Gastroesophageal sphincter (tissue), 4 donors: ENCODE results near the gene ACSF2. TPM values are rescaled to one million over a fixed set of nuclear protein-coding genes. Genes with fewer than 3 reads are reported as not detected.

Experiments
- ATAC-seq: fragments of 150-250 bp; one replicate; pipeline ENCODE4 v1.9.1; 2016; ENCODE audit warnings: mild to moderate bottlenecking, moderate library complexity
- H3K27ac ChIP-seq, 4 donors: fragments of 200-600 bp; sonication (generic) in 3 of 4; 1 replicate in 3 of 4; 2 replicates in 1 of 4; pipeline ENCODE4 v1.5.1; 2016 to 2019
- H3K27me3 ChIP-seq: fragments of 200-600 bp; sonication (generic); one replicate; pipeline ENCODE4 v1.5.1; 2019
- H3K36me3 ChIP-seq, 2 donors: fragments of 200-600 bp; sonication (generic); one replicate each; pipeline ENCODE4 v1.5.1; 2019; ENCODE audit warnings: control low read depth in 1 of 2
- H3K4me1 ChIP-seq, 3 donors: fragments of 200-600 bp; sonication (generic); 1 replicate in 2 of 3; 2 replicates in 1 of 3; pipeline ENCODE4 v1.5.1; 2016 to 2019; ENCODE audit warnings: control low read depth in 2 of 3
- H3K4me3 ChIP-seq, 2 donors: fragments of 200-600 bp; sonication (generic); one replicate each; pipeline ENCODE4 v1.5.1; 2019; ENCODE audit warnings: mild to moderate bottlenecking in 1 of 2, moderate library complexity in 1 of 2
- H3K9me3 ChIP-seq, 3 donors: fragments of 200-600 bp; sonication (generic); one replicate each; pipeline ENCODE4 v1.5.1; 2017 to 2019; ENCODE audit warnings: control low read depth in 2 of 3
- EP300 ChIP-seq: sonication (generic); formaldehyde crosslinking; IDR thresholded peaks from one replicate; pipeline ENCODE4 v1.6.1; 2017; ENCODE audit warnings: antibody characterized with exemption, mild to moderate bottlenecking
- POLR2A ChIP-seq, 2 donors: fragments of 450-650 bp; IDR thresholded peaks; one replicate each; pipeline ENCODE4 v1.6.1; 2017; ENCODE audit warnings: antibody characterized with exemption in 2 of 2, mild to moderate bottlenecking in 2 of 2, moderate library complexity in 1 of 2
- POLR2AphosphoS5 ChIP-seq: sonication (generic); formaldehyde crosslinking; IDR thresholded peaks from one replicate; pipeline ENCODE4 v1.6.1; 2017; ENCODE audit warnings: antibody characterized with exemption
- WGBS, 2 donors: methylation state at CpG; one replicate each; pipeline ENCODE4 v1.1.5; 2018; ENCODE audit warnings: low coverage in 1 of 2; 5-methylcytosine and 5-hydroxymethylcytosine counted together
- total RNA-seq, 4 donors: library from RNA; depleted of rRNA; stranded (reverse); fragments of >200 nt; gene quantifications; one replicate each; pipeline ENCODE4 v1.1.0, GENCODE V29; 2016
- TF ChIP-seq, protein P1 (sequence below), 4 experiments: fragments of 200-600 bp in 2 of 4; fragments of 450-650 bp in 2 of 4; sonication (generic) in 1 of 4; IDR thresholded peaks; one replicate each; pipeline ENCODE4 v1.5.1; 2017 to 2019; ENCODE audit warnings: antibody characterized with exemption in 4 of 4, mild to moderate bottlenecking in 2 of 4, moderate library complexity in 2 of 4

The ACSF2 gene
- total RNA-seq, 4 donors from 2014 or later: 11.5 to 23.3 (median 16.1) TPM

GRCh38 chr17:50484386-50485155 is 58.6 kb downstream of the ACSF2 start:
- TF ChIP-seq POLR2AphosphoS5 (no peak), EP300 (no peak), POLR2A (IDR thresholded peaks at IDR 0.05) (no peak)
- TF ChIP-seq, protein P1, sequence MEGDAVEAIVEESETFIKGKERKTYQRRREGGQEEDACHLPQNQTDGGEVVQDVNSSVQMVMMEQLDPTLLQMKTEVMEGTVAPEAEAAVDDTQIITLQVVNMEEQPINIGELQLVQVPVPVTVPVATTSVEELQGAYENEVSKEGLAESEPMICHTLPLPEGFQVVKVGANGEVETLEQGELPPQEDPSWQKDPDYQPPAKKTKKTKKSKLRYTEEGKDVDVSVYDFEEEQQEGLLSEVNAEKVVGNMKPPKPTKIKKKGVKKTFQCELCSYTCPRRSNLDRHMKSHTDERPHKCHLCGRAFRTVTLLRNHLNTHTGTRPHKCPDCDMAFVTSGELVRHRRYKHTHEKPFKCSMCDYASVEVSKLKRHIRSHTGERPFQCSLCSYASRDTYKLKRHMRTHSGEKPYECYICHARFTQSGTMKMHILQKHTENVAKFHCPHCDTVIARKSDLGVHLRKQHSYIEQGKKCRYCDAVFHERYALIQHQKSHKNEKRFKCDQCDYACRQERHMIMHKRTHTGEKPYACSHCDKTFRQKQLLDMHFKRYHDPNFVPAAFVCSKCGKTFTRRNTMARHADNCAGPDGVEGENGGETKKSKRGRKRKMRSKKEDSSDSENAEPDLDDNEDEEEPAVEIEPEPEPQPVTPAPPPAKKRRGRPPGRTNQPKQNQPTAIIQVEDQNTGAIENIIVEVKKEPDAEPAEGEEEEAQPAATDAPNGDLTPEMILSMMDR (IDR thresholded peaks at IDR 0.05): no peak
- no peak overlapping the region for H3K4me3 ChIP-seq
- no peaks in the 10 kb centered on the region for H3K9me3 ChIP-seq
- no peak for ATAC-seq
- no peaks in the 10 kb centered on the region for H3K27me3 ChIP-seq
- H3K4me1 ChIP-seq: peaks cover 0 to 37% (median 8%) of the 10 kb centered on the region in 3 donors
- peaks cover 0 to 59% of the 10 kb centered on the region in 2 donors for H3K36me3 ChIP-seq
- H3K27ac ChIP-seq: peak overlapping the region in 1 of 4 donors; percentile 19
- WGBS, 2 donors: 90% methylated on average over 2 of the region's 11 CpGs; no CpG with 5 or more reads in 1 of the 2 donors

- Histone ChIP-seq H3K27me3 (no peaks in the 10 kb centered on the region), H3K27ac (no peak overlapping the region), H3K9me3 (no peaks in the 10 kb centered on the region), H3K36me3 (peaks cover 0 to 51% of the 10 kb centered on the region in 2 donors), H3K4me3 (no peak overlapping the region), H3K4me1 (peaks cover 0 to 14% (median 3%) of the 10 kb centered on the region in 3 donors)
- TF ChIP-seq POLR2AphosphoS5 (no peak), EP300 (no peak), POLR2A (IDR thresholded peaks at IDR 0.05) (no peak)
- TF ChIP-seq, protein P1 (IDR thresholded peaks at IDR 0.05): no peak
- no peak for ATAC-seq
- WGBS, 2 donors: 89 to 100% methylated on average over 1 to 5 of the region's 17 CpGs
These were observed 61.4 kb downstream of the ACSF2 start for GRCh38 chr17:50487213-50488096.

DNA sequence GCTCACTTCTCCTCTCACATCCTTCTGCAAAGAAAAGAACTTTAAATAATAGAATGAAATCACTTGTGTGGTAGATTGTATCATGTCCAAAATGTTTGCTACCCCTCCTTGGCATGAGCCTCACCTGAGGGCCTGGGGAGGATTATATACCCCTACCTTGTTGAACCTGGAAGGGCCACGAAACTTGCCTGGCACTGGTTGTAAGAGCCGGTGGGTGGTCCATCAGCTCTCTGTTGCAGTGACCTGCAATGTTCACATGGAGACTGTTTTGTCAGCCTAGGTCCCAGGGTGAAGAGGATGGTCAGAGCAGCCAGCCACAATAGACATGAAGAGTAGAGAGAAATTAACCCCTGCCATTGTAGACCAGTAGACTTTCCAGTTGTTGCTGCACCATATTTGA is 62.9 kb downstream of the ACSF2 start:
- H3K36me3 ChIP-seq: peaks cover 0 to 42% of the 10 kb centered on the region in 2 donors
- H3K4me1 ChIP-seq: no peaks in the 10 kb centered on the region
- no peak for ATAC-seq
- no peak overlapping the region for H3K4me3 ChIP-seq
- no CpG with 5 or more reads among the region's 2 CpGs for WGBS, 2 donors
- no peaks in the 10 kb centered on the region for H3K9me3 ChIP-seq
- no peaks in the 10 kb centered on the region for H3K27me3 ChIP-seq
- no peak overlapping the region for H3K27ac ChIP-seq
- no peak for TF ChIP-seq EP300
- TF ChIP-seq POLR2AphosphoS5: no peak
- no peak for TF ChIP-seq POLR2A (IDR thresholded peaks at IDR 0.05)
- TF ChIP-seq, protein P1 (IDR thresholded peaks at IDR 0.05): no peak

DNA sequence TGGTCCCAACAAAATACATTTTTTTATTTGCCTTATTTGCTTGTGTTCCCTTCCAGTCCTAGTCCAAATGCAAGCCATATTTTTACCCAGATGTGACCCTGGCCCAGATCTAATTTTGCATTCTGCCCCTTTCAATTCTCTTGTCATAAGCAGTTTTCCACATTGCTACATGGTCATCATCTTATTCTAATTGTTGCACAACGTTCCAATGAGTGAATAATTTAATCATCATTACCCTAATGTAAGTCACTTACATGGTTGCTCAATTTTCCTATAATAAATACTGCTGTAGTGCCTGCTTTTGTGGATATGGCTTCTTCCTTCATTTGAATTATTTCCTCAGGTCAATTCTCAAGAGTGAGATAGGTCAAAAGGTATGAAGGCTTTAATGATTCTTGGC is 65.5 kb downstream of the ACSF2 start:
- 35 to 46% methylated on average over 1 of the region's 1 CpG for WGBS, 2 donors
- Histone ChIP-seq H3K27me3 (no peaks in the 10 kb centered on the region), H3K36me3 (peaks cover 0 to 16% of the 10 kb centered on the region in 2 donors), H3K27ac (no peak overlapping the region), H3K9me3 (no peaks in the 10 kb centered on the region), H3K4me3 (no peak overlapping the region), H3K4me1 (no peaks in the 10 kb centered on the region)
- ATAC-seq: no peak
- TF ChIP-seq POLR2AphosphoS5 (no peak), EP300 (no peak), POLR2A (IDR thresholded peaks at IDR 0.05) (no peak)
- TF ChIP-seq, protein P1 (IDR thresholded peaks at IDR 0.05): no peak
